HG02840 (cell line): ENCODE data around the gene OR8B3.

Experiments
- ATAC-seq: cut with Tn5 transposase; IDR thresholded peaks from one replicate; pipeline ENCODE4 v1.9.1; 2021; ENCODE audit warnings: mild to moderate bottlenecking, moderate library complexity, moderate number of reproducible peaks; ENCODE audit not compliant: unreplicated experiment, low FRiP score

Gene OR8B3

GRCh38 chr11:124380585-124380984 lies 18.2 kb downstream of the OR8B3 start:
- ATAC-seq = no peak

- ATAC-seq = no peak
Observed at GRCh38 chr11:124376280-124376679, 22.5 kb downstream of the OR8B3 start.

GRCh38 chr11:124359566-124359965 lies 39.3 kb downstream of the OR8B3 start:
- no peak for ATAC-seq

GRCh38 chr11:124346311-124346955 lies 52.4 kb downstream of the OR8B3 start:
- ATAC-seq = no peak
